Activated T-cell treated with anti-CD3 and anti-CD28 coated beads, Interleukin-2, amount 50 U/mL, for 72 hours (primary cell): ENCODE results near the gene LSM11. TPM values are rescaled to one million over a fixed set of nuclear protein-coding genes. Genes with fewer than 3 reads are reported as not detected.
"Not testable (repeated sequence)": the region's sequence is repeated elsewhere in the genome, so short reads cannot be mapped to it uniquely, and the experiment has no call there.

Experiments used
- ATAC-seq, 2 donors: fragments of 150-1000 bp; cut with Tn5 transposase; replicated peaks in 1 of 2; 2 replicates each; pipeline ENCODE4 v1.10.0; 2021; ENCODE audit warnings: moderate library complexity in 2 of 2, mild to moderate bottlenecking in 1 of 2
- DNase-seq, 2 donors: peaks; one replicate each; pipeline ENCODE4 v3.0.0; 2021 to 2022; ENCODE audit warnings: mixed read lengths in 1 of 2
- H3K27ac Mint-ChIP-seq: one replicate; pipeline ENCODE4 v1.8.0; 2022; ENCODE audit warnings: mild to moderate bottlenecking, moderate library complexity, mixed read lengths
- H3K27me3 Mint-ChIP-seq: one replicate; pipeline ENCODE4 v1.8.0; 2022; ENCODE audit warnings: low read depth, mixed read lengths
- H3K36me3 Mint-ChIP-seq, 2 donors: one replicate each; pipeline ENCODE4 v1.8.0; 2022; ENCODE audit warnings: mixed read lengths in 2 of 2, mild to moderate bottlenecking in 1 of 2; ENCODE audit not compliant: insufficient read depth in 2 of 2
- H3K4me1 Mint-ChIP-seq: one replicate; pipeline ENCODE4 v1.8.0; 2022; ENCODE audit warnings: low read depth, mixed read lengths
- H3K4me3 Mint-ChIP-seq, 2 donors: one replicate each; pipeline ENCODE4 v1.8.0; 2022; ENCODE audit warnings: mild to moderate bottlenecking in 2 of 2, mixed read lengths in 2 of 2, moderate library complexity in 2 of 2
- H3K9me3 Mint-ChIP-seq, 2 donors: one replicate each; pipeline ENCODE4 v1.8.0; 2022; ENCODE audit warnings: mixed read lengths in 2 of 2
- total RNA-seq, 2 donors: library from RNA; stranded (reverse); gene quantifications; one replicate each; pipeline ENCODE4 v1.2.3, GENCODE V29; 2022

The LSM11 gene
- total RNA-seq, 2 donors from 2014 or later, result 6.7 to 7.4 TPM

GRCh38 chr5:157721159-157721558 lies 22.4 kb upstream of the LSM11 start:
- ATAC-seq (no peak), DNase-seq (no peak)
- Mint-ChIP-seq H3K9me3 (peaks cover 2 to 4% of the 10 kb centered on the region in 2 donors), H3K4me1 (peaks cover 20% of the 10 kb centered on the region), H3K27me3 (no peaks in the 10 kb centered on the region), H3K36me3 (peaks cover 6 to 7% of the 10 kb centered on the region in 2 donors), H3K27ac (no peak overlapping the region), H3K4me3 (no peak overlapping the region)

- peaks cover 10% of the 10 kb centered on the region for H3K4me1 Mint-ChIP-seq
- not testable (repeated sequence) for H3K4me3 Mint-ChIP-seq, H3K9me3 Mint-ChIP-seq
These were observed 20.6 kb upstream of the LSM11 start for GRCh38 chr5:157722895-157723294.

GRCh38 chr5:157726607-157727006 lies 16.9 kb upstream of the LSM11 start:
- H3K9me3 Mint-ChIP-seq, ATAC-seq, H3K4me3 Mint-ChIP-seq, H3K27ac Mint-ChIP-seq, H3K27me3 Mint-ChIP-seq, DNase-seq: not testable (repeated sequence)
- Mint-ChIP-seq H3K36me3 (peaks cover 6 to 10% of the 10 kb centered on the region in 2 donors), H3K4me1 (peaks cover 24% of the 10 kb centered on the region)

More at GRCh38 chr5:157722895-157723294, 20.6 kb upstream of the LSM11 start:
- not testable (repeated sequence) for DNase-seq, H3K27me3 Mint-ChIP-seq, H3K36me3 Mint-ChIP-seq, H3K27ac Mint-ChIP-seq, ATAC-seq

- DNase-seq, ATAC-seq, H3K27ac Mint-ChIP-seq, H3K27me3 Mint-ChIP-seq, H3K9me3 Mint-ChIP-seq, H3K36me3 Mint-ChIP-seq, H3K4me3 Mint-ChIP-seq: not testable (repeated sequence)
- H3K4me1 Mint-ChIP-seq, result peaks cover 36% of the 10 kb centered on the region
These were observed 15.7 kb upstream of the LSM11 start for GRCh38 chr5:157727858-157728257.

- H3K27me3 Mint-ChIP-seq, result no peaks in the 10 kb centered on the region
- peak overlapping the region; percentile 5 to 16 for H3K4me3 Mint-ChIP-seq
- H3K4me1 Mint-ChIP-seq, result peaks cover 40% of the 10 kb centered on the region
- ATAC-seq (peak; percentile 50 to 55), DNase-seq (no peak)
- peaks cover 0 to 6% of the 10 kb centered on the region in 2 donors for H3K36me3 Mint-ChIP-seq
- peak overlapping the region; percentile 22 for H3K27ac Mint-ChIP-seq
- H3K9me3 Mint-ChIP-seq, result peaks cover 2 to 4% of the 10 kb centered on the region in 2 donors
These were observed 13.7 kb upstream of the LSM11 start for GRCh38 chr5:157729858-157730257.

- Mint-ChIP-seq H3K27ac (peak overlapping the region; percentile 82), H3K9me3 (no peaks in the 10 kb centered on the region), H3K4me1 (peaks cover 40% of the 10 kb centered on the region), H3K27me3 (no peaks in the 10 kb centered on the region), H3K36me3 (peaks cover 0 to 3% of the 10 kb centered on the region in 2 donors), H3K4me3 (peak overlapping the region; percentile 84 to 94)
- no peak for DNase-seq
- ATAC-seq, result no peak
These were observed 12.6 kb upstream of the LSM11 start for GRCh38 chr5:157730900-157731271.

GRCh38 chr5:157731272-157732129 lies 12.0 kb upstream of the LSM11 start, which contains the start of gene THG1L:
Gene THG1L, plus strand, starts transcription at chr5:157731420. Its CDS starts 21 bp downstream, at chr5:157731441.
- DNase-seq (peak; percentile 98 to 99), ATAC-seq (peak; percentile 97 to 98)
- no peaks in the 10 kb centered on the region for H3K27me3 Mint-ChIP-seq
- H3K27ac Mint-ChIP-seq, result peak within 1 kb of the TSS; percentile 82
- peak within 1 kb of the TSS; percentile 84 to 94 for H3K4me3 Mint-ChIP-seq
- no peaks in the 10 kb centered on the region for H3K9me3 Mint-ChIP-seq
- peaks cover 0 to 3% of the 10 kb centered on the region in 2 donors for H3K36me3 Mint-ChIP-seq
- H3K4me1 Mint-ChIP-seq, result peaks cover 40% of the 10 kb centered on the region

- peaks cover 40% of the 10 kb centered on the region for H3K4me1 Mint-ChIP-seq
- ATAC-seq (no peak), DNase-seq (no peak)
- no peak overlapping the region for H3K27ac Mint-ChIP-seq
- H3K36me3 Mint-ChIP-seq, result peaks cover 0 to 3% of the 10 kb centered on the region in 2 donors
- no peaks in the 10 kb centered on the region for H3K27me3 Mint-ChIP-seq
- no peaks in the 10 kb centered on the region for H3K9me3 Mint-ChIP-seq
- peak overlapping the region; percentile 84 to 94 for H3K4me3 Mint-ChIP-seq
These were observed 11.4 kb upstream of the LSM11 start for GRCh38 chr5:157732130-157732514.

- ATAC-seq, result no peak
- Mint-ChIP-seq H3K4me3 (peak overlapping the region; percentile 10 to 28), H3K9me3 (no peaks in the 10 kb centered on the region), H3K27me3 (no peaks in the 10 kb centered on the region), H3K4me1 (peaks cover 40% of the 10 kb centered on the region), H3K27ac (no peak overlapping the region), H3K36me3 (peaks cover 0 to 5% of the 10 kb centered on the region in 2 donors)
- DNase-seq, result no peak
These were observed 10.8 kb upstream of the LSM11 start for GRCh38 chr5:157732596-157733262.

- Mint-ChIP-seq H3K36me3 (peaks cover 0 to 3% of the 10 kb centered on the region in 2 donors), H3K27me3 (no peaks in the 10 kb centered on the region), H3K27ac (no peak overlapping the region), H3K9me3 (no peaks in the 10 kb centered on the region), H3K4me3 (no peak overlapping the region), H3K4me1 (peaks cover 37% of the 10 kb centered on the region)
- no peak for DNase-seq
- ATAC-seq, result no peak
These were observed 9.1 kb upstream of the LSM11 start for GRCh38 chr5:157734436-157734835.

GRCh38 chr5:157735991-157736390 lies 7.5 kb upstream of the LSM11 start:
- DNase-seq, result no peak
- H3K36me3 Mint-ChIP-seq, result peaks cover 0 to 3% of the 10 kb centered on the region in 2 donors
- H3K27me3 Mint-ChIP-seq, result no peaks in the 10 kb centered on the region
- H3K9me3 Mint-ChIP-seq, result no peaks in the 10 kb centered on the region
- no peak overlapping the region for H3K27ac Mint-ChIP-seq
- H3K4me1 Mint-ChIP-seq, result peaks cover 28% of the 10 kb centered on the region
- no peak overlapping the region for H3K4me3 Mint-ChIP-seq
- ATAC-seq, result no peak

GRCh38 chr5:157739388-157740228 lies 3.9 kb upstream of the LSM11 start:
- no peak for ATAC-seq

More at GRCh38 chr5:157739388-157740228, 3.9 kb upstream of the LSM11 start:
- H3K4me3 Mint-ChIP-seq, result no peak overlapping the region
- H3K27ac Mint-ChIP-seq, result no peak overlapping the region
- peaks cover 22% of the 10 kb centered on the region for H3K4me1 Mint-ChIP-seq
- H3K27me3 Mint-ChIP-seq, result no peaks in the 10 kb centered on the region
- H3K36me3 Mint-ChIP-seq, result peaks cover 5 to 6% of the 10 kb centered on the region in 2 donors
- H3K9me3 Mint-ChIP-seq, result no peaks in the 10 kb centered on the region
- DNase-seq, result no peak
